GM19099 (cell line): Measurements from ENCODE around the gene KCNQ1.

ENCODE experiments used
- POLR2A ChIP-seq: IDR thresholded peaks from 3 replicates; pipeline ENCODE4 v1.6.1; 2011; ENCODE audit warnings: low read depth; ENCODE audit not compliant: insufficient read length; ENCODE audit errors: extremely low read depth

Gene KCNQ1

GRCh38 chr11:2655016-2655719 lies 210.4 kb downstream of the KCNQ1 start:
- TF ChIP-seq POLR2A = no peak

- TF ChIP-seq POLR2A = no peak
These were observed 211.2 kb downstream of the KCNQ1 start for GRCh38 chr11:2655834-2656622.

GRCh38 chr11:2656859-2657258 lies 212.1 kb downstream of the KCNQ1 start:
- no peak for TF ChIP-seq POLR2A

GRCh38 chr11:2657697-2658284 lies 213.0 kb downstream of the KCNQ1 start:
- no peak for TF ChIP-seq POLR2A

- TF ChIP-seq POLR2A = no peak
These were observed 215.6 kb downstream of the KCNQ1 start for GRCh38 chr11:2660357-2660939.

- no peak for TF ChIP-seq POLR2A
These were observed 216.6 kb downstream of the KCNQ1 start for GRCh38 chr11:2661173-2662023.

- no peak for TF ChIP-seq POLR2A
These were observed 217.2 kb downstream of the KCNQ1 start for GRCh38 chr11:2662024-2662312.

- TF ChIP-seq POLR2A = no peak
These were observed 217.9 kb downstream of the KCNQ1 start for GRCh38 chr11:2662430-2663299.

- TF ChIP-seq POLR2A = no peak
These were observed 218.7 kb downstream of the KCNQ1 start for GRCh38 chr11:2663506-2663905.

GRCh38 chr11:2663915-2664314 lies 219.1 kb downstream of the KCNQ1 start:
- no peak for TF ChIP-seq POLR2A

- no peak for TF ChIP-seq POLR2A
These were observed 219.6 kb downstream of the KCNQ1 start for GRCh38 chr11:2664376-2664775.

- no peak for TF ChIP-seq POLR2A
These were observed 220.2 kb downstream of the KCNQ1 start for GRCh38 chr11:2664791-2665525.
